Naive thymus-derived CD4-positive, alpha-beta T cell (primary cell): ENCODE measurements around the gene CYP26A1. TPM values are rescaled to one million over a fixed set of nuclear protein-coding genes. Genes with fewer than 3 reads are reported as not detected.
A peak's percentile ranks its signal among the peaks of the same experiment; 100 is the strongest.

Experiments
- ATAC-seq: fragments of 150-1000 bp; cut with Tn5 transposase; 2 replicates; pipeline ENCODE4 v1.10.0; 2021; ENCODE audit warnings: mild to moderate bottlenecking, moderate library complexity
- CTCF ChIA-PET: fragments of 350-600 bp; sonication (Branson Sonifier 250); formaldehyde crosslinking; loops from one replicate; lab custom pipeline; 2021; ENCODE audit warnings: antibody characterized with exemption; lab: Charles Lee
- POLR2A ChIA-PET: fragments of 350-600 bp; sonication (Branson Sonifier 250); formaldehyde crosslinking; loops from one replicate; lab custom pipeline; 2021; ENCODE audit warnings: antibody characterized with exemption, inconsistent platforms; lab: Charles Lee
- DNase-seq, 9 donors: peaks; one replicate each; pipeline versions ENCODE4 v3.0.0 to v3.0.0-alpha.2; 2020 to 2022; ENCODE audit warnings: mixed read lengths in 1 of 9
- H3K27ac ChIP-seq: one replicate; pipeline ENCODE4 v1.7.0; 2013; ENCODE audit warnings: mild to moderate bottlenecking, low read depth, low read length, moderate library complexity
- H3K27me3 ChIP-seq, 2 donors: one replicate each; pipeline ENCODE4 v1.7.0; 2013; ENCODE audit warnings: low read length in 2 of 2, mild to moderate bottlenecking in 2 of 2, moderate library complexity in 2 of 2; ENCODE audit not compliant: control insufficient read depth in 2 of 2, insufficient read depth in 2 of 2
- H3K36me3 ChIP-seq, 3 experiments: 1 replicate in 2 of 3; 2 replicates in 1 of 3; pipeline ENCODE4 v1.7.0; 2013; ENCODE audit warnings: low read length in 3 of 3, mild to moderate bottlenecking in 3 of 3, moderate library complexity in 1 of 3; ENCODE audit not compliant: insufficient read depth in 3 of 3, control insufficient read depth in 2 of 3
- H3K4me1 ChIP-seq, 2 donors: one replicate each; pipeline ENCODE4 v1.7.0; 2013; ENCODE audit warnings: low read length in 2 of 2, mild to moderate bottlenecking in 2 of 2, moderate library complexity in 1 of 2; ENCODE audit not compliant: control insufficient read depth in 2 of 2, insufficient read depth in 2 of 2
- H3K4me3 ChIP-seq: 2 replicates; pipeline ENCODE4 v1.7.0; 2013; ENCODE audit warnings: mild to moderate bottlenecking, low read length
- H3K9me3 ChIP-seq, 3 experiments: 1 replicate in 2 of 3; 2 replicates in 1 of 3; pipeline ENCODE4 v1.7.0; 2013; ENCODE audit warnings: low read length in 3 of 3; ENCODE audit not compliant: control insufficient read depth in 2 of 3
- H3K27ac Mint-ChIP-seq, 9 donors: one replicate each; pipeline ENCODE4 v1.8.0; 2020 to 2022; ENCODE audit warnings: mixed read lengths in 9 of 9, mild to moderate bottlenecking in 8 of 9, moderate library complexity in 5 of 9, inconsistent platforms in 2 of 9
- H3K27me3 Mint-ChIP-seq, 5 donors: one replicate each; pipeline ENCODE4 v1.8.0; 2021 to 2022; ENCODE audit warnings: mixed read lengths in 5 of 5, mild to moderate bottlenecking in 1 of 5
- H3K36me3 Mint-ChIP-seq, 5 donors: one replicate each; pipeline ENCODE4 v1.8.0; 2020 to 2022; ENCODE audit warnings: mixed read lengths in 5 of 5, mild to moderate bottlenecking in 3 of 5, inconsistent platforms in 1 of 5
- H3K4me1 Mint-ChIP-seq, 7 donors: one replicate each; pipeline ENCODE4 v1.8.0; 2020 to 2022; ENCODE audit warnings: mixed read lengths in 7 of 7, mild to moderate bottlenecking in 3 of 7, inconsistent platforms in 1 of 7
- H3K4me3 Mint-ChIP-seq, 10 donors: one replicate each; pipeline ENCODE4 v1.8.0; 2020 to 2022; ENCODE audit warnings: mild to moderate bottlenecking in 10 of 10, mixed read lengths in 10 of 10, moderate library complexity in 6 of 10, inconsistent platforms in 2 of 10
- H3K9me3 Mint-ChIP-seq, 11 donors: one replicate each; pipeline ENCODE4 v1.8.0; 2020 to 2022; ENCODE audit warnings: mixed read lengths in 11 of 11, mild to moderate bottlenecking in 4 of 11, inconsistent platforms in 1 of 11, moderate library complexity in 1 of 11
- intact Hi-C, 2 donors: fragments of 100-400 bp; cut with micrococcal nuclease; formaldehyde crosslinking; loops; one replicate each; pipeline ENCODE4 v1.15.1; 2023
- polyA plus RNA-seq, 2 donors: library from polyadenylated mRNA; unstranded; fragments of 300-500 nt; fragmentation: Illumina TruSeq; gene quantifications; one replicate each; pipeline ENCODE4 v1.2.3, GENCODE V29; 2021
- total RNA-seq, 6 experiments: library from RNA in 5 of 6; stranded (reverse) in 5 of 6; gene quantifications; 1 replicate in 5 of 6; 2 replicates in 1 of 6; pipeline ENCODE4 v1.2.3 and lab custom pipeline; 2021 to 2026

CYP26A1 gene
- total and polyA plus RNA-seq, 7 experiments from 2014 or later: not detected

GRCh38 chr10:93032809-93033137 lies 40.9 kb upstream of the CYP26A1 start:
- Histone ChIP-seq H3K27ac (no peak overlapping the region), H3K4me1 (no peaks in the 10 kb centered on the region), H3K4me3 (no peak overlapping the region), H3K9me3 (no peaks in the 10 kb centered on the region), H3K27me3 (no peaks in the 10 kb centered on the region), H3K36me3 (no peaks in the 10 kb centered on the region)
- ChIA-PET POLR2A (no interaction called here), CTCF (no interaction called here)
- ATAC-seq: no peak
- Mint-ChIP-seq H3K27ac (no peak overlapping the region), H3K9me3 (no peaks in the 10 kb centered on the region), H3K27me3 (no peaks in the 10 kb centered on the region), H3K36me3 (peaks cover 0 to 19% (median 6%) of the 10 kb centered on the region in 5 donors), H3K4me3 (no peak overlapping the region), H3K4me1 (no peaks in the 10 kb centered on the region)
- DNase-seq: no peak
- intact Hi-C loops: no loop called here

GRCh38 chr10:93034426-93034825 lies 39.3 kb upstream of the CYP26A1 start:
- no peaks in the 10 kb centered on the region for H3K4me1 Mint-ChIP-seq
- Histone ChIP-seq H3K27me3 (no peaks in the 10 kb centered on the region), H3K4me1 (no peaks in the 10 kb centered on the region), H3K9me3 (no peaks in the 10 kb centered on the region), H3K27ac (no peak overlapping the region), H3K4me3 (no peak overlapping the region), H3K36me3 (no peaks in the 10 kb centered on the region)
- CTCF ChIA-PET: no interaction called here
- H3K4me3 Mint-ChIP-seq: no peak overlapping the region
- H3K9me3 Mint-ChIP-seq: no peaks in the 10 kb centered on the region
- no peak for DNase-seq
- POLR2A ChIA-PET: no interaction called here
- intact Hi-C loops: no loop called here
- no peaks in the 10 kb centered on the region for H3K27me3 Mint-ChIP-seq
- peaks cover 0 to 17% (median 6%) of the 10 kb centered on the region in 5 donors for H3K36me3 Mint-ChIP-seq
- no peak for ATAC-seq
- H3K27ac Mint-ChIP-seq: no peak overlapping the region

- no peak overlapping the region for H3K4me3 ChIP-seq
- intact Hi-C loops: loop anchor here in 1 of 2 donors (5.0 kb wide), 1 partner anchor 37 kb away; no protein-coding TSS in a partner anchor
- no peaks in the 10 kb centered on the region for H3K9me3 ChIP-seq
- CTCF ChIA-PET: interaction anchor here (0.7 kb wide), 1 partner anchor 1345 kb away, joined by 3 read pairs; no protein-coding TSS in a partner anchor
- DNase-seq (no peak), ATAC-seq (no peak)
- Mint-ChIP-seq H3K27me3 (no peaks in the 10 kb centered on the region), H3K4me3 (no peak overlapping the region), H3K4me1 (peaks cover 0 to 5% (median 0%) of the 10 kb centered on the region in 7 donors), H3K9me3 (no peaks in the 10 kb centered on the region), H3K36me3 (peaks cover 0 to 32% (median 14%) of the 10 kb centered on the region in 5 donors), H3K27ac (no peak overlapping the region)
- H3K4me1 ChIP-seq: no peaks in the 10 kb centered on the region
- POLR2A ChIA-PET: no interaction called here
- no peak overlapping the region for H3K27ac ChIP-seq
- H3K36me3 ChIP-seq: no peaks in the 10 kb centered on the region
- no peaks in the 10 kb centered on the region for H3K27me3 ChIP-seq
These were observed 34.6 kb upstream of the CYP26A1 start for GRCh38 chr10:93039110-93039509.

- CTCF ChIA-PET: no interaction called here
- intact Hi-C loops: loop anchor here in 1 of 2 donors (5.0 kb wide), 1 partner anchor 37 kb away; no protein-coding TSS in a partner anchor
- H3K4me1 Mint-ChIP-seq: peaks cover 0 to 5% (median 0%) of the 10 kb centered on the region in 7 donors
These were observed 34.0 kb upstream of the CYP26A1 start for GRCh38 chr10:93039721-93040120.

GRCh38 chr10:93054486-93054885 lies 19.2 kb upstream of the CYP26A1 start:
- Mint-ChIP-seq H3K9me3 (no peaks in the 10 kb centered on the region), H3K36me3 (peaks cover 1 to 44% (median 30%) of the 10 kb centered on the region in 5 donors), H3K4me3 (no peak overlapping the region), H3K4me1 (peaks cover 0 to 8% (median 0%) of the 10 kb centered on the region in 7 donors), H3K27me3 (peaks cover 4 to 5% (median 5%) of the 10 kb centered on the region in 5 donors), H3K27ac (no peak overlapping the region)
- H3K9me3 ChIP-seq: no peaks in the 10 kb centered on the region
- no peak overlapping the region for H3K4me3 ChIP-seq
- H3K4me1 ChIP-seq: no peaks in the 10 kb centered on the region
- no peaks in the 10 kb centered on the region for H3K27me3 ChIP-seq
- DNase-seq: no peak
- peaks cover 0 to 5% (median 0%) of the 10 kb centered on the region in 3 experiments for H3K36me3 ChIP-seq
- intact Hi-C loops: no loop called here
- POLR2A ChIA-PET: no interaction called here
- no peak overlapping the region for H3K27ac ChIP-seq
- no peak for ATAC-seq
- CTCF ChIA-PET: no interaction called here

More at GRCh38 chr10:93039721-93040120, 34.0 kb upstream of the CYP26A1 start:
- DNase-seq: no peak
- H3K9me3 ChIP-seq: no peaks in the 10 kb centered on the region
- no peak overlapping the region for H3K27ac ChIP-seq
- no peaks in the 10 kb centered on the region for H3K9me3 Mint-ChIP-seq
- ATAC-seq: no peak
- POLR2A ChIA-PET: no interaction called here
- H3K36me3 ChIP-seq: no peaks in the 10 kb centered on the region
- H3K36me3 Mint-ChIP-seq: peaks cover 0 to 32% (median 14%) of the 10 kb centered on the region in 5 donors
- no peak overlapping the region for H3K4me3 ChIP-seq
- no peaks in the 10 kb centered on the region for H3K4me1 ChIP-seq
- H3K27me3 Mint-ChIP-seq: no peaks in the 10 kb centered on the region
- H3K4me3 Mint-ChIP-seq: no peak overlapping the region
- no peaks in the 10 kb centered on the region for H3K27me3 ChIP-seq
- H3K27ac Mint-ChIP-seq: peak overlapping the region in 1 of 9 donors; percentile 0

- Histone ChIP-seq H3K9me3 (no peaks in the 10 kb centered on the region), H3K4me3 (no peak overlapping the region), H3K36me3 (peaks cover 0 to 5% (median 0%) of the 10 kb centered on the region in 3 experiments), H3K27ac (no peak overlapping the region), H3K27me3 (no peaks in the 10 kb centered on the region), H3K4me1 (peaks cover 0 to 13% of the 10 kb centered on the region in 2 donors)
- Mint-ChIP-seq H3K4me1 (peaks cover 9 to 28% (median 19%) of the 10 kb centered on the region in 7 donors), H3K4me3 (no peak overlapping the region), H3K36me3 (peaks cover 4 to 41% (median 29%) of the 10 kb centered on the region in 5 donors), H3K27me3 (peaks cover 15 to 26% (median 20%) of the 10 kb centered on the region in 5 donors), H3K9me3 (no peaks in the 10 kb centered on the region), H3K27ac (no peak overlapping the region)
- DNase-seq (no peak), ATAC-seq (no peak)
- CTCF ChIA-PET: no interaction called here
- POLR2A ChIA-PET: no interaction called here
- intact Hi-C loops: no loop called here
These were observed 15.6 kb upstream of the CYP26A1 start for GRCh38 chr10:93058139-93058538.
